GM13976 (cell line): ENCODE data around the gene CCDC50.

Source experiments
- DNase-seq: peaks from one replicate; pipeline ENCODE4 v3.0.0; 2012; ENCODE audit warnings: low spot score
- CTCF ChIP-seq: IDR thresholded peaks from 2 replicates; pipeline ENCODE4 v1.5.1; 2012; ENCODE audit warnings: borderline replicate concordance, mild to moderate bottlenecking; ENCODE audit not compliant: insufficient read depth; ENCODE audit errors: extremely low read depth, missing control alignments, control extremely low read depth
- in situ Hi-C: fragments of 300-500 bp; cut with MboI; formaldehyde crosslinking; loops from one replicate; pipeline ENCODE4 v1.12.0; 2022; ENCODE audit warnings: low sequenced_read_pairs, mixed read lengths, inconsistent platforms; ENCODE audit not compliant: unreplicated experiment

Gene CCDC50

DNA sequence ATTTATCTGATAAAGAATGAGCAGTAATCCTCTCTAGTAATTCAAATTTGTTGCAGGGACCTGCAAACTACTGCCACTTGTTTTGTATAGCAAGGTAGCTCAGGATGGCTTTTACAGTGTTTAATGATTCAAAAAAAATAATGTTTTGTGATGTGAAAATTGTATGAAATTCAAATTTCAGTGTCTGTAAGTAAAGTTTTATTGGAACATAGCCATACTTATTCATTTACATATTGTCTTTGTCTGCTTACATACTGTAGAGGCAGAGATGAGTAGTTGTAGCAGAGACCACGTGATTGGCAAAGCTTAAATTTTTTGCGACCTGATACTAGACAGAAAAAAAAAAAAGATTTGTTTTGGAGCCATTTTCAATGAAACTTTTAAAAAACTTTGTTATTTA is 7.6 kb downstream of the CCDC50 start:
- in situ Hi-C loops = loop anchor here (10.0 kb wide), 1 partner anchor 92 kb away; no protein-coding TSS in a partner anchor
- no peak for TF ChIP-seq CTCF
- no peak for DNase-seq

DNA sequence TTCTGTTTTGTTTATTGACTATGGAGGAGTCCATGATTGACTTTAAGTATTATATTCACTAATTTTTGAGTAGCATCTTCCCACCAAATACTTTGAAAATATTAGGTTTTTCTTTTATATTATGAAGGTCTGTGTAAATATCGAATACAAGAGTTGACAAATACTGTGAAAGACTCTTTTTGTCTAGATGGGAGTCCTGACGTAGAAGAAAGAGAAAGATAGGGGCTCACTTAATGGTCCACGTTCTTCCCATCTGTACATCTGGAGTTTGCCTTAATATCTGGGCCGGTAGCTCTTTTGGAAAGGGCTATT is 8.9 kb downstream of the CCDC50 start:
- in situ Hi-C loops = loop anchor here (10.0 kb wide), 1 partner anchor 93 kb away; no protein-coding TSS in a partner anchor
- no peak for DNase-seq
- TF ChIP-seq CTCF = no peak

GRCh38 chr3:191339316-191339917 is 10.2 kb downstream of the CCDC50 start:
- TF ChIP-seq CTCF = no peak
- in situ Hi-C loops = loop anchor here (10.0 kb wide), 1 partner anchor 95 kb away; no protein-coding TSS in a partner anchor
- DNase-seq = no peak

DNA sequence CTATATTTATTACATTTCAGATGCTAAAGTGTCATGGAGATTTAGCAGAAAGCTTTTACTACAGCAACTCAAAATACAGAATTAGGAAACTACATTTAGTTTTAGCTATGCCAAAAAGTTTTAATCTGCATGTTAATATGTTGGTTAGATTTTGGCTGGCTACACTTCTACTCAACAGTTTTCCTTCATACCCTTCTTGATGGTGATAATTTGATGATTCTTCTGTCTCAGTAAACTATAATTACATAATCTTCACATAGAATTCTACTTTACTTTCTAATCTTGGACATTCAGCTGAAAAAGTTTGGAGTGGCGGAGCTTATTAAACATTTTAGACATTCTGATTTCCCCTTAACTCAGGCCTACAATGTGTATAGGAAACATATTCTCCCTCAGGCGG is 11.2 kb downstream of the CCDC50 start:
- DNase-seq = no peak
- TF ChIP-seq CTCF = no peak
- in situ Hi-C loops = no loop called here

DNA sequence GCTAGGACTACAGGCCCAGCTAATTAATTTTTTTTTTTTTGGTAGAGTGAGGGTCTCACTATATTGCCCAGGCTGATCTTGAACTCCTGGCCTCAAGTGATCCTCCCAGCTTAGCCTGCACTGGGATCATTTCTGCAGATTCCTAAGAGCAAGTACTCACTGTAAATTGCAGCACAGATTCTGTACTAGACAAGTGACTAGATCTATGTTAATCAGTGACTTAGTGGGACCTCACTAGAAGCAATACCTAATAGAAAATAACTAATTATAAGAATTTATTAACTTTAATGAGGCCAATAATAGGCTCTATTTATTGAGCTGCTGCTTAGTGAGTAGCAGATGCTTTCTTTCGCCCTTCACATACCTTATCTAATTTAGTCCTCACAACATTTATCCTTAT is 11.8 kb downstream of the CCDC50 start:
- no peak for DNase-seq
- no peak for TF ChIP-seq CTCF
- in situ Hi-C loops = no loop called here

DNA sequence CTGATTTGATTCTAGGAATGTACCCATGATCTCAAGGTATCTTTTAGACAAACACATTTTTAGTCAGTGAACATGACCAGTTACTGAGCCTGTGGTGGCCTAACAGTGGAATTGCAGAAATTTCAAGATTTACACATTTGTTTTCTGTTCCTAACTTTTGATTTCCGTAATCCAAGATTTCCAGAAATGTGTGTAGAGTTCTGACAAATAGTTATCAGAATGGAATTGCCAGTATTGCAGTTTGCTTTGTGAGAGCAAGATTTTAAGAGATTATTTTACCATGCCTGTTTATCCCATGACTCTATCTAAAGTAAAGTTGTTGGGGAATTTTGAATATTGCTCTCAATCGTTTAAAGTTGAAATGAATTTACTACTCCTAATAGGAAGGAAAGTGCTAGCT is 12.8 kb downstream of the CCDC50 start:
- TF ChIP-seq CTCF = no peak
- no peak for DNase-seq
- in situ Hi-C loops = no loop called here
